CD4-positive, alpha-beta T cell (primary cell): ENCODE data around the gene IRF6. TPM values are rescaled to one million over a fixed set of nuclear protein-coding genes. Genes with fewer than 3 reads are reported as not detected.

Source experiments
- ATAC-seq: fragments of 200-7000 bp; cut with Tn5 transposase; one replicate; pipeline ENCODE4 v1.10.0; 2022; ENCODE audit warnings: mild to moderate bottlenecking; ENCODE audit not compliant: poor library complexity
- CTCF ChIA-PET: fragments of 350-600 bp; sonication (Branson Sonifier 250); formaldehyde crosslinking; loops from one replicate; lab custom pipeline; 2021; ENCODE audit warnings: antibody characterized with exemption, inconsistent platforms; lab: Charles Lee
- POLR2A ChIA-PET: fragments of 350-600 bp; sonication (Branson Sonifier 250); formaldehyde crosslinking; loops from one replicate; lab custom pipeline; 2021; ENCODE audit warnings: antibody characterized with exemption, inconsistent platforms; lab: Charles Lee
- DNase-seq, 14 experiments: peaks; one replicate each; pipeline ENCODE4 v3.0.0-alpha.2; 2013 to 2020; ENCODE audit warnings: mixed read lengths in 2 of 14
- H3K27ac ChIP-seq, 2 donors: one replicate each; pipeline versions ENCODE4 v1.5.1 to v1.7.0; 2013; ENCODE audit warnings: low read length in 2 of 2, low read depth in 1 of 2, mild to moderate bottlenecking in 1 of 2
- H3K27me3 ChIP-seq, 2 experiments: 1 replicate in 1 of 2; 2 replicates in 1 of 2; pipeline versions ENCODE4 v1.6.1 to v1.7.0; 2013; ENCODE audit warnings: low read length in 2 of 2, control low read depth in 1 of 2, mild to moderate bottlenecking in 1 of 2, moderate library complexity in 1 of 2; ENCODE audit not compliant: insufficient read depth in 2 of 2, control insufficient read depth in 1 of 2
- H3K36me3 ChIP-seq: one replicate; pipeline ENCODE4 v1.6.1; 2013; ENCODE audit warnings: low read length, control low read depth; ENCODE audit not compliant: insufficient read depth
- H3K4me1 ChIP-seq: one replicate; pipeline ENCODE4 v1.6.1; 2013; ENCODE audit warnings: low read length, control low read depth; ENCODE audit not compliant: insufficient read depth
- H3K4me3 ChIP-seq: one replicate; pipeline ENCODE4 v1.5.1; 2013; ENCODE audit warnings: mild to moderate bottlenecking, low read length, moderate library complexity
- H3K9me3 ChIP-seq, 2 experiments: 1 replicate in 1 of 2; 2 replicates in 1 of 2; pipeline versions ENCODE4 v1.6.1 to v1.7.0; 2013; ENCODE audit warnings: low read length in 2 of 2, mild to moderate bottlenecking in 2 of 2, control low read depth in 1 of 2, moderate library complexity in 1 of 2; ENCODE audit not compliant: control insufficient read depth in 1 of 2, insufficient read depth in 1 of 2
- H3K27ac Mint-ChIP-seq: one replicate; pipeline ENCODE4 v1.8.0; 2020; ENCODE audit warnings: mixed read lengths
- H3K27me3 Mint-ChIP-seq: one replicate; pipeline ENCODE4 v1.8.0; 2021; ENCODE audit warnings: mixed read lengths
- H3K36me3 Mint-ChIP-seq: one replicate; pipeline ENCODE4 v1.8.0; 2021; ENCODE audit warnings: low read depth, mixed read lengths
- H3K4me1 Mint-ChIP-seq: one replicate; pipeline ENCODE4 v1.8.0; 2021; ENCODE audit warnings: low read depth, mixed read lengths
- H3K4me3 Mint-ChIP-seq: one replicate; pipeline ENCODE4 v1.8.0; 2020; ENCODE audit warnings: mild to moderate bottlenecking, mixed read lengths
- H3K9me3 Mint-ChIP-seq: one replicate; pipeline ENCODE4 v1.8.0; 2020; ENCODE audit warnings: mixed read lengths
- CTCF ChIP-seq: fragments of 200-600 bp; IDR thresholded peaks from one replicate; pipeline ENCODE4 v1.8.0; 2022; ENCODE audit warnings: antibody characterized with exemption, mild to moderate bottlenecking
- intact Hi-C, 2 experiments: fragments of 100-400 bp; cut with DNase I in 1 of 2; cut with micrococcal nuclease in 1 of 2; formaldehyde crosslinking; loops; one replicate each; pipeline versions ENCODE4 v1.15.1 to v1.9.0; 2023 to 2025; cut with DNase I, micrococcal nuclease
- total RNA-seq, 174 experiments: library from RNA in 2 of 174; stranded (reverse) in 2 of 174; gene quantifications; one replicate each; pipeline ENCODE4 v1.2.3 and lab custom pipeline; 2021 to 2026

IRF6 gene
- total RNA-seq, 2 experiments from 2014 or later: 0.74 to 1.7 TPM

GRCh38 chr1:209741889-209742288 is 64.1 kb downstream of the IRF6 start:
- intact Hi-C loops: no loop called here
- Mint-ChIP-seq H3K27me3 (no peaks in the 10 kb centered on the region), H3K27ac (peak overlapping the region; percentile 5)

GRCh38 chr1:209741193-209741592 is 64.7 kb downstream of the IRF6 start:
- Histone ChIP-seq H3K9me3 (no peaks in the 10 kb centered on the region), H3K4me1 (peaks cover 4% of the 10 kb centered on the region), H3K36me3 (no peaks in the 10 kb centered on the region), H3K27me3 (no peaks in the 10 kb centered on the region), H3K4me3 (no peak overlapping the region), H3K27ac (no peak overlapping the region)
- H3K4me3 Mint-ChIP-seq: no peak overlapping the region
- peaks cover 17% of the 10 kb centered on the region for H3K4me1 Mint-ChIP-seq
- intact Hi-C loops: no loop called here
- DNase-seq: no peak
- H3K27me3 Mint-ChIP-seq: no peaks in the 10 kb centered on the region
- no peak for TF ChIP-seq CTCF
- POLR2A ChIA-PET: no interaction called here
- no peak for ATAC-seq
- no peaks in the 10 kb centered on the region for H3K9me3 Mint-ChIP-seq
- H3K27ac Mint-ChIP-seq: no peak overlapping the region
- no peaks in the 10 kb centered on the region for H3K36me3 Mint-ChIP-seq
- CTCF ChIA-PET: no interaction called here

More at GRCh38 chr1:209741889-209742288, 64.1 kb downstream of the IRF6 start:
- no peak overlapping the region for H3K4me3 Mint-ChIP-seq
- TF ChIP-seq CTCF: no peak
- peaks cover 18% of the 10 kb centered on the region for H3K4me1 Mint-ChIP-seq
- H3K36me3 ChIP-seq: no peaks in the 10 kb centered on the region
- no peaks in the 10 kb centered on the region for H3K9me3 Mint-ChIP-seq
- H3K9me3 ChIP-seq: no peaks in the 10 kb centered on the region
- ATAC-seq (no peak), DNase-seq (no peak)
- H3K27me3 ChIP-seq: no peaks in the 10 kb centered on the region
- no peak overlapping the region for H3K4me3 ChIP-seq
- POLR2A ChIA-PET: no interaction called here
- H3K36me3 Mint-ChIP-seq: no peaks in the 10 kb centered on the region
- no peak overlapping the region for H3K27ac ChIP-seq
- CTCF ChIA-PET: no interaction called here
- H3K4me1 ChIP-seq: peaks cover 4% of the 10 kb centered on the region

- Mint-ChIP-seq H3K9me3 (no peaks in the 10 kb centered on the region), H3K4me3 (no peak overlapping the region), H3K27ac (no peak overlapping the region), H3K36me3 (no peaks in the 10 kb centered on the region), H3K4me1 (peaks cover 17% of the 10 kb centered on the region), H3K27me3 (no peaks in the 10 kb centered on the region)
- Histone ChIP-seq H3K9me3 (no peaks in the 10 kb centered on the region), H3K4me1 (peaks cover 4% of the 10 kb centered on the region), H3K36me3 (no peaks in the 10 kb centered on the region), H3K4me3 (no peak overlapping the region), H3K27me3 (no peaks in the 10 kb centered on the region), H3K27ac (no peak overlapping the region)
- intact Hi-C loops: no loop called here
- DNase-seq (no peak), ATAC-seq (no peak)
- ChIA-PET CTCF (no interaction called here), POLR2A (no interaction called here)
- no peak for TF ChIP-seq CTCF
Observed at GRCh38 chr1:209738270-209738669, 67.7 kb downstream of the IRF6 start.
